Measurements from ENCODE around the gene TFAP2E. TPM values are rescaled to one million over a fixed set of nuclear protein-coding genes. Genes with fewer than 3 reads are reported as not detected.

The TFAP2E gene
- total RNA-seq, 1 donor from 2014 or later: 0.49 TPM

DNA sequence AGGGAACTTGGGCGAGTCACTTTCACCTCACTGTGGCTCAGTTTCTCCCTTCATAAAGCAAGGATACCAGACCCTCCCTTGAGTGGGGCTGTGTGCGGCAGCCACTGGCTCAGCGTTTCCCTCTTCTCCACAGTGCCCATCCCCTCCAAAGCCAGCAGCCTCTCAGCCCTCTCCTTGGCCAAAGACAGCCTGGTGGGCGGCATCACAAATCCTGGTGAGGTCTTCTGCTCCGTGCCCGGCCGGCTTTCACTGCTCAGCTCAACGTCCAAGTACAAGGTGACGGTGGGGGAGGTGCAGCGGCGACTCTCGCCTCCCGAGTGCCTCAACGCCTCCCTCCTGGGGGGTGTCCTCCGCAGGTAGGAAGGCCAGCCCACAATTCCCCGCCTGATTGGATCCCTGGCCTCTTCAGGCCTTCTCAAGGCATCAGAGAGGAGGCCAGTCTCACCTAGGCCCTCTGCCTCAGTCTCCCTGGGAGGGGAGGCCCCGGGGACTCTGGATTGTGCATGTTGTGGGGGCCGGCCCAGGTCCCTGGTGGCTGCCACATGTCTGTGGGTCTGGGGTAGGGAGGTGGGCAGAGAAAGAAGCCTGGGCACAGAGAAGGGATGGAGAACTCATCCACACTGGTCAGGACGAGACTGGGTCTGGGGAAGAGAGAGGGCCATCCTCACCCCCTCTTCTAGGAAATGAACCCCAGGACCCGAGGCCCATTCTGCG lies 15.2 kb downstream of the TFAP2E start:
- intact Hi-C loops (cut with micrococcal nuclease): no loop called here
- no peak for DNase-seq
- Mint-ChIP-seq H3K4me1 (peaks cover 5% of the 10 kb centered on the region), H3K27ac (no peak overlapping the region), H3K9me3 (no peaks in the 10 kb centered on the region), H3K36me3 (ENCODE audit: low read depth) (no peaks in the 10 kb centered on the region), H3K4me3 (no peak overlapping the region), H3K27me3 (no peaks in the 10 kb centered on the region)

GRCh38 chr1:35589516-35590427 lies 16.7 kb downstream of the TFAP2E start:
- intact Hi-C loops (cut with micrococcal nuclease): no loop called here
- no peak overlapping the region for H3K4me3 Mint-ChIP-seq
- no peak for DNase-seq
- no peaks in the 10 kb centered on the region for H3K9me3 Mint-ChIP-seq
- H3K36me3 Mint-ChIP-seq (ENCODE audit: low read depth): no peaks in the 10 kb centered on the region
- H3K4me1 Mint-ChIP-seq: peaks cover 6% of the 10 kb centered on the region
- peak overlapping the region; percentile 29 for H3K27ac Mint-ChIP-seq
- H3K27me3 Mint-ChIP-seq: no peaks in the 10 kb centered on the region

DNA sequence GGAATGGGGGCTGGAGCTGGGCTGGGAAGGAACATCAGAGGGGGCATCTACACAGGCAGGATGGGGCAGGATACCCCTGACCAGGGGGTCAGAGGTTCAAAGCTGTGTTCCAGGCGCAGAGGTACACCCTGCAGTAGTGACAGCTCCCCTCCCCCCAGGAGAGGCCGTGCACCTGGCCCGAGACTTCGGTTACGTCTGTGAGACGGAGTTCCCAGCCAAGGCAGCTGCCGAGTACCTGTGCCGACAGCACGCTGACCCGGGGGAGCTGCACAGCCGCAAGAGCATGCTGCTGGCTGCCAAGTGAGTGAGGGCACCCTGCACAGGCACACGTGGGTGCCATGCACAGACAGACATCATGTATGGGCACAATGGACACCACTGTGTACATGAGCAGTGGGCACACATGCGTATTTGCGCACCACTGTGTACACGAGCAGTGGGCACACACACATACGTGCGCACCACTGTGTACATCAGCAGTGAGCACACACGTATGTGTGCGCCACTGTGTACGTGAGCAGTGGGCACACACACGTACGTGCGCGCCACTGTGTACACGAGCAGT lies 17.4 kb downstream of the TFAP2E start:
- DNase-seq: no peak
- intact Hi-C loops (cut with micrococcal nuclease): no loop called here
- Mint-ChIP-seq H3K36me3 (ENCODE audit: low read depth) (no peaks in the 10 kb centered on the region), H3K4me1 (peaks cover 6% of the 10 kb centered on the region), H3K27me3 (no peaks in the 10 kb centered on the region), H3K4me3 (no peak overlapping the region), H3K27ac (no peak overlapping the region), H3K9me3 (no peaks in the 10 kb centered on the region)

DNA sequence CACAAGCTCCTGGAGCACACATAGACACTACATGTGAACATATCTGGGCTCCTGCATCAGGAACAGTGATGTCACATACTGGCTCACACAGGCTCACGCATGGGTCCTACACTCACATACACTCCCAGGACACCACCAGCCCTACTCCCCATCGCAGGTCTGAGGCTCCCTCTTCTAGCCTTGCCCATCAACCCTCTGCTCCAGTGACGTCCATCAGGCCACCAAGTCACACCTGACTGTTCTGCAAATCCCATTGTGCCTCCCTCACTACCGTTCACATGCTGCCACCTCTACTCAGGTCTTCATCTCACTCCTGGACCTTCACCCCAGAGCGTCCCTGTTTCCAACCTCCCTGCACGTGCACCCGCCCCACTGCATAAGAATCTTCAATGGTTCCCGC lies 18.1 kb downstream of the TFAP2E start:
- no peak overlapping the region for H3K27ac Mint-ChIP-seq
- H3K9me3 Mint-ChIP-seq: no peaks in the 10 kb centered on the region
- H3K27me3 Mint-ChIP-seq: no peaks in the 10 kb centered on the region
- peaks cover 6% of the 10 kb centered on the region for H3K36me3 Mint-ChIP-seq (ENCODE audit: low read depth)
- intact Hi-C loops (cut with micrococcal nuclease): no loop called here
- peaks cover 6% of the 10 kb centered on the region for H3K4me1 Mint-ChIP-seq
- DNase-seq: no peak
- no peak overlapping the region for H3K4me3 Mint-ChIP-seq

- peaks cover 7% of the 10 kb centered on the region for H3K36me3 Mint-ChIP-seq (ENCODE audit: low read depth)
- H3K4me3 Mint-ChIP-seq: no peak overlapping the region
- intact Hi-C loops (cut with micrococcal nuclease): no loop called here
- DNase-seq: no peak
- no peaks in the 10 kb centered on the region for H3K27me3 Mint-ChIP-seq
- no peaks in the 10 kb centered on the region for H3K9me3 Mint-ChIP-seq
- H3K4me1 Mint-ChIP-seq: peaks cover 6% of the 10 kb centered on the region
- no peak overlapping the region for H3K27ac Mint-ChIP-seq
Observed at GRCh38 chr1:35592991-35593769, 20.1 kb downstream of the TFAP2E start.

- no peaks in the 10 kb centered on the region for H3K27me3 Mint-ChIP-seq
- H3K4me3 Mint-ChIP-seq: no peak overlapping the region
- peaks cover 6% of the 10 kb centered on the region for H3K4me1 Mint-ChIP-seq
- H3K9me3 Mint-ChIP-seq: no peaks in the 10 kb centered on the region
- intact Hi-C loops (cut with micrococcal nuclease): no loop called here
- no peak overlapping the region for H3K27ac Mint-ChIP-seq
- DNase-seq: no peak
- H3K36me3 Mint-ChIP-seq (ENCODE audit: low read depth): peaks cover 9% of the 10 kb centered on the region
Observed at GRCh38 chr1:35594005-35594760, 21.1 kb downstream of the TFAP2E start.

GRCh38 chr1:35595684-35596083 lies 22.6 kb downstream of the TFAP2E start:
- DNase-seq: no peak
- Mint-ChIP-seq H3K9me3 (no peaks in the 10 kb centered on the region), H3K27ac (peak overlapping the region; percentile 4), H3K4me3 (no peak overlapping the region), H3K4me1 (peaks cover 6% of the 10 kb centered on the region), H3K36me3 (ENCODE audit: low read depth) (peaks cover 16% of the 10 kb centered on the region), H3K27me3 (no peaks in the 10 kb centered on the region)
- intact Hi-C loops (cut with micrococcal nuclease): no loop called here

- Mint-ChIP-seq H3K27ac (no peak overlapping the region), H3K4me1 (peaks cover 4% of the 10 kb centered on the region), H3K9me3 (no peaks in the 10 kb centered on the region), H3K36me3 (ENCODE audit: low read depth) (peaks cover 18% of the 10 kb centered on the region), H3K4me3 (no peak overlapping the region), H3K27me3 (no peaks in the 10 kb centered on the region)
- intact Hi-C loops (cut with micrococcal nuclease): no loop called here
- no peak for DNase-seq
Observed at GRCh38 chr1:35597870-35598269, 24.8 kb downstream of the TFAP2E start.

DNA sequence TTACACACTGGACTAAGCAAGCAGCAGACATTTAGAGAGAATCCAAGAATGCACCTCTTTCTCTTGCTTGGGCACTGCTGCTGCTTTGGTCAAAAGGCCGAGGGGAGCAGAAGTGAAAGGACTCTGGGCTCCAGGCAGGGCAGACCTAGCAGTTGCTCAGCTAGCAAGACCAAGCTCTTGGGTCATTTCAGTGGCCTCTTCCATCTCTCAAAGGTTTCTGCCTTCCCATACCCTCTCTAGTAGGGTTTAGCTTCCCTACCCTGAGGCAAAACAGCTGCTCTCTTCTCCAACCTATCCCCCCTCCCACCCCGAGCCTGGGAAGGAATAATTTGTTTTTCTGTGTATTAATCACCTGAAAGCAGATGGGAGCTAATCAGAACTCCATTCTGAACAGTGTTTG lies 25.8 kb downstream of the TFAP2E start:
- Mint-ChIP-seq H3K36me3 (ENCODE audit: low read depth) (peaks cover 28% of the 10 kb centered on the region), H3K9me3 (no peaks in the 10 kb centered on the region), H3K4me3 (no peak overlapping the region), H3K27ac (no peak overlapping the region), H3K4me1 (no peaks in the 10 kb centered on the region), H3K27me3 (no peaks in the 10 kb centered on the region)
- intact Hi-C loops (cut with micrococcal nuclease): no loop called here
- no peak for DNase-seq

DNA sequence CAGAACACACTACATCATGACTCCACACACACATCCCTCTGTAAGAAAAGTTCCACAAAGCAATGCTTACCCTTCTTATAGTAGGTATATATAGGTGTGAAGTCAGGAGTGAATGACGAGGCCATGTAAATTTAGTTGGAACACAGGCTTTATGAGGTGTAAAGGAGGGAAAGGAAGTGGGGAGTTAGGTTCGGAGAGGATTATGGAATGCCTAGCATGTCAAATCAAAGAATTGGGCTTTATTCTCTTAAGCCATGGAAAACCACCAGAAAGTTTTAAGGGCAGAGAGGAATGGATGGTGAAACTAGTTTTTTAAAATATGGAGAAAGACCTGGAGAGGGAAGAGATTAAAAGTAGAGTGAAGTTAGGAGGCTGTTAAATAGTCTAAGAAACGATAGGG lies 26.3 kb downstream of the TFAP2E start:
- no peak for DNase-seq
- Mint-ChIP-seq H3K9me3 (no peaks in the 10 kb centered on the region), H3K27me3 (no peaks in the 10 kb centered on the region), H3K4me3 (no peak overlapping the region), H3K4me1 (no peaks in the 10 kb centered on the region), H3K27ac (no peak overlapping the region), H3K36me3 (ENCODE audit: low read depth) (peaks cover 32% of the 10 kb centered on the region)
- intact Hi-C loops (cut with micrococcal nuclease): no loop called here

DNA sequence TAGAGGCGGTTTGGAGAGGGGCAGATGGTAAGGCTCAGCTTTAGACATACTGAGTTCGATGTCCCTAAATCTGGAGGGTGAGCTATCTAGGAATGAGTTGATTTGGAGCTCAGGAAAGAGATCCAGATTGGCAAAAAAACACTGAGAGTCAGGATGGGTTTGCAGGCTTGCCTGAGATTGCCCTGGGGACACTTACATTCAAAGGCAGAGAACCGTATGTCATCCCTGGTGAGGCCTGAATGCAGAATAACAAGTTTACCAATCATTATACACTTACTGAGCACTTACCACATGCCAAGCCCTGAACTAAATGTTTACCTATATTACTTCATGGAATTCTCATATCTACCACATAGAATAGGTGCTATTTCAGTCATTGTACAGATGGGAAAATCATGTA lies 27.5 kb downstream of the TFAP2E start:
- Mint-ChIP-seq H3K4me3 (no peak overlapping the region), H3K36me3 (ENCODE audit: low read depth) (peaks cover 37% of the 10 kb centered on the region), H3K4me1 (no peaks in the 10 kb centered on the region), H3K9me3 (no peaks in the 10 kb centered on the region), H3K27ac (no peak overlapping the region), H3K27me3 (no peaks in the 10 kb centered on the region)
- intact Hi-C loops (cut with micrococcal nuclease): no loop called here
- no peak for DNase-seq

DNA sequence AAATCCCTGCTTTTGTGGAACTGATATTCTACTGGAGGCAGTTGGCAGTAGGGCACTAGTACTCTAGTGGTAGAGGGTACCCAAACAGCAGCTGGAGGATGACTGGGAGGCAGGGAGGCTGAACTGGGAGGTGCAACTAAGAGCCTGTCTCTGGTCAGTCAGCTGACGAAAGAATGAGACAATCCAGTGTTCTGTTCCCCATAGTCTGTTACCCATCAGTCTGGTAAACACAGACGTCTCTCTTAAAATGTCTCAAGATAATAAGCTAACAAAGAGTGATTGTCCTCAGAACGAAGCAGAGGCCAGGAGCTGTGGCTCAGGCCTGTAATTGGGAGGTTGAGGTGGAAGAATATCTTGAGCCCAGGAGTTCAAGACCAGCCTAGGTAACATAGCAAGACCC lies 30.4 kb downstream of the TFAP2E start:
- DNase-seq: no peak
- intact Hi-C loops (cut with micrococcal nuclease): no loop called here
- Mint-ChIP-seq H3K9me3 (no peaks in the 10 kb centered on the region), H3K4me3 (no peak overlapping the region), H3K36me3 (ENCODE audit: low read depth) (peaks cover 48% of the 10 kb centered on the region), H3K27ac (no peak overlapping the region), H3K4me1 (peaks cover 4% of the 10 kb centered on the region), H3K27me3 (no peaks in the 10 kb centered on the region)

DNA sequence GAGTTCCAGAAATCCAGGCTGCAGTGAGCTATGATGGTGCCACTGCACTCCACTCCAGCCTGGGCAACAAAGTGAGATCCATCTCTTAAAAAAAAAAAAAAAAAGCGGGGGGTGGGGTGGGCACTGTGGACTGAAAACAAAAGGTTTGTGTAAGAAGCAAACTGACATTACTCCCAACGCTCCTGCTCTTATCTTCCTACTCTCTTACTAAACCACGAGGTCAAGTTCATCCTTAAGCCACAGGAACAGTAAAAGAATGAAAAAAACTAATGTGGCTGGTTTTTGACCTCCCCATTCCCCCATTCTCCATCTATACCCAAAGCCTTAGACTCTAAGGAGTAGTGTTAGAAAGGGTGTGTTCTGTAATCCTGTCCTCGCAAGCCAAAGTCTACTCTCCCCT lies 30.8 kb downstream of the TFAP2E start:
- Mint-ChIP-seq H3K36me3 (ENCODE audit: low read depth) (peaks cover 51% of the 10 kb centered on the region), H3K4me3 (no peak overlapping the region), H3K9me3 (no peaks in the 10 kb centered on the region), H3K27me3 (no peaks in the 10 kb centered on the region), H3K4me1 (peaks cover 4% of the 10 kb centered on the region), H3K27ac (no peak overlapping the region)
- DNase-seq: no peak
- intact Hi-C loops (cut with micrococcal nuclease): no loop called here
